Measurements from ENCODE around the gene RAP1GAP. TPM values are rescaled to one million over a fixed set of nuclear protein-coding genes. Genes with fewer than 3 reads are reported as not detected.
"Not testable (repeated sequence)": the region's sequence is repeated elsewhere in the genome, so short reads cannot be mapped to it uniquely, and the experiment has no call there.

Gene RAP1GAP
- total RNA-seq, 1 experiment from 2014 or later, result 13.4 TPM

GRCh38 chr1:21567241-21568005 is 101.7 kb downstream of the RAP1GAP start:
- intact Hi-C loops (cut with micrococcal nuclease), result no loop called here
- Histone ChIP-seq H4K20me1 (ENCODE audit: insufficient read depth) (no peaks in the 10 kb centered on the region), H3K4me3 (replicated peaks in 1 of 2; ENCODE audit: low read depth in 1 of 2, low read length in 2 of 2) (no peak overlapping the region), H3K4me2 (ENCODE audit: low read length) (no peak overlapping the region), H2AFZ (ENCODE audit: low read depth, low read length, poor library complexity, severe bottlenecking) (no peak overlapping the region), H3K4me1 (ENCODE audit: control insufficient read depth in 1 of 2, insufficient read depth in 2 of 2, low read length in 2 of 2) (peaks cover 0 to 9% of the 10 kb centered on the region in 2 experiments; a peak in 1 of 4 replicates), H3K9ac (ENCODE audit: low read length) (no peak overlapping the region), H3K27ac (ENCODE audit: low read depth, low read length) (no peak overlapping the region), H3K36me3 (ENCODE audit: control insufficient read depth in 1 of 2, insufficient read depth in 2 of 2, low read length in 2 of 2) (no peaks in the 10 kb centered on the region), H3K9me2 (ENCODE audit: insufficient read depth) (no peaks in the 10 kb centered on the region), H3K27me3 (ENCODE audit: insufficient read depth, low read length) (no peaks in the 10 kb centered on the region), H3K79me2 (ENCODE audit: insufficient read depth, low read length) (no peaks in the 10 kb centered on the region), H3K9me3 (ENCODE audit: control insufficient read depth in 1 of 2, insufficient read depth in 1 of 2, low read depth in 1 of 2, low read length in 2 of 2) (no peaks in the 10 kb centered on the region)
- ChIA-PET CTCF (no interaction called here), POLR2A (no interaction called here), RAD21 (ENCODE audit: low non-redundant PET in 1 of 2, low total read pairs in 2 of 2, uncharacterized antibody in 2 of 2, unreplicated experiment in 2 of 2) (no interaction called here)
- ATAC-seq (no peak), DNase-seq (ENCODE audit: low read depth, low spot score) (no peak)
- TF ChIP-seq CEBPB (IDR thresholded peaks at IDR 0.05; ENCODE audit: low read depth), result no peak
- TF ChIP-seq ELF1 (IDR thresholded peaks at IDR 0.05; ENCODE audit: borderline replicate concordance, low read depth), result no peak
- no peak for TF ChIP-seq SRF (IDR thresholded peaks at IDR 0.05; ENCODE audit: low read depth)
- no peak for TF ChIP-seq REST (IDR thresholded peaks at IDR 0.05; ENCODE audit: low read depth)
- TF ChIP-seq SP1 (IDR thresholded peaks at IDR 0.05; ENCODE audit: low read depth), result no peak
- no peak for TF ChIP-seq EZH2 (IDR thresholded peaks at IDR 0.05)
- no peak for TF ChIP-seq RAD21 (IDR thresholded peaks at IDR 0.05; ENCODE audit: low read depth)
- no peak for TF ChIP-seq YY1 (IDR thresholded peaks at IDR 0.05; ENCODE audit: extremely low read depth, insufficient replicate concordance, low read depth, low read length)
- no peak for TF ChIP-seq EZH2phosphoT487 (IDR thresholded peaks at IDR 0.05; ENCODE audit: borderline replicate concordance)
- no peak for TF ChIP-seq JUND (IDR thresholded peaks at IDR 0.05)
- no peak for TF ChIP-seq SIN3A (IDR thresholded peaks at IDR 0.05; ENCODE audit: low read depth)
- TF ChIP-seq TCF7L2 (IDR thresholded peaks at IDR 0.05; ENCODE audit: borderline replicate concordance, extremely low read depth, insufficient read depth, insufficient read length), result no peak
- no peak for TF ChIP-seq FOSL1 (IDR thresholded peaks at IDR 0.05; ENCODE audit: low read depth)
- no peak for TF ChIP-seq ZNF274 (IDR thresholded peaks at IDR 0.05; ENCODE audit: low read depth, low read length)
- BruUV-seq (replicated peaks), result no TSS peak

- H3K4me3 ChIP-seq (replicated peaks in 1 of 2; ENCODE audit: low read depth in 1 of 2, low read length in 2 of 2); CTCF ChIA-PET; H2AFZ ChIP-seq (ENCODE audit: low read depth, low read length, poor library complexity, severe bottlenecking); H3K27me3 ChIP-seq (ENCODE audit: insufficient read depth, low read length); H3K4me2 ChIP-seq (ENCODE audit: low read length); H4K20me1 ChIP-seq (ENCODE audit: insufficient read depth); H3K9me3 ChIP-seq (ENCODE audit: control insufficient read depth in 1 of 2, insufficient read depth in 1 of 2, low read depth in 1 of 2, low read length in 2 of 2); H3K27ac ChIP-seq (ENCODE audit: low read depth, low read length); H3K9ac ChIP-seq (ENCODE audit: low read length); H3K4me1 ChIP-seq (ENCODE audit: control insufficient read depth in 1 of 2, insufficient read depth in 2 of 2, low read length in 2 of 2); H3K79me2 ChIP-seq (ENCODE audit: insufficient read depth, low read length); BruUV-seq (replicated peaks); POLR2A ChIA-PET; intact Hi-C loops (cut with micrococcal nuclease); H3K9me2 ChIP-seq (ENCODE audit: insufficient read depth); DNase-seq (ENCODE audit: low read depth, low spot score); H3K36me3 ChIP-seq (ENCODE audit: control insufficient read depth in 1 of 2, insufficient read depth in 2 of 2, low read length in 2 of 2); ATAC-seq; RAD21 ChIA-PET (ENCODE audit: low non-redundant PET in 1 of 2, low total read pairs in 2 of 2, uncharacterized antibody in 2 of 2, unreplicated experiment in 2 of 2): not testable (repeated sequence)
Observed at GRCh38 chr1:21566361-21566760, 102.8 kb downstream of the RAP1GAP start.

Data from HCT116 (cell line).